ENCODE measurements around the gene SP2.

SP2 gene

GRCh38 chr17:47895856-47896671 is at the start of gene SP2:
Gene SP2 (plus strand): TSS chr17:47896236. CDS start chr17:47896287, 51 bp downstream.
- DNase-seq, result peak; percentile 94 to 100 (median 100)

GRCh38 chr17:47846716-47847340 is 49.2 kb upstream of the SP2 start:
- no peak for DNase-seq

GRCh38 chr17:47847341-47848197 is 48.5 kb upstream of the SP2 start:
- DNase-seq, result no peak

- no peak for DNase-seq
These were observed 47.9 kb upstream of the SP2 start for GRCh38 chr17:47848198-47848513.

GRCh38 chr17:47850373-47850691 is 45.7 kb upstream of the SP2 start:
- no peak for DNase-seq

- peak in 1 of 14 donors; percentile 11 for DNase-seq
These were observed 45.1 kb upstream of the SP2 start, which contains the start of gene SP6 for GRCh38 chr17:47850692-47851573. Gene SP6 (minus strand): TSS chr17:47851163. CDS start chr17:47848429, 2,734 bp downstream.

- no peak for DNase-seq
These were observed 44.3 kb upstream of the SP2 start for GRCh38 chr17:47851764-47852112.

GRCh38 chr17:47852113-47852949 is 43.7 kb upstream of the SP2 start:
- DNase-seq, result no peak

GRCh38 chr17:47853616-47854015 is 42.4 kb upstream of the SP2 start:
- no peak for DNase-seq

- no peak for DNase-seq
These were observed 40.3 kb upstream of the SP2 start for GRCh38 chr17:47855737-47856136.

- DNase-seq, result no peak
These were observed 39.2 kb upstream of the SP2 start for GRCh38 chr17:47856830-47857229.

- DNase-seq, result no peak
These were observed 38.2 kb upstream of the SP2 start for GRCh38 chr17:47857551-47858455.

GRCh38 chr17:47860386-47860785 is 35.6 kb upstream of the SP2 start:
- no peak for DNase-seq

GRCh38 chr17:47862621-47863440 is 33.2 kb upstream of the SP2 start:
- no peak for DNase-seq

- no peak for DNase-seq
These were observed 31.2 kb upstream of the SP2 start for GRCh38 chr17:47864791-47865216.

GRCh38 chr17:47866941-47867340 is 29.1 kb upstream of the SP2 start:
- DNase-seq, result no peak

- no peak for DNase-seq
These were observed 28.1 kb upstream of the SP2 start for GRCh38 chr17:47867813-47868533.

- DNase-seq, result no peak
These were observed 26.9 kb upstream of the SP2 start for GRCh38 chr17:47869114-47869513.

GRCh38 chr17:47870056-47870455 is 26.0 kb upstream of the SP2 start:
- no peak for DNase-seq
